ENCODE data around the gene IER3IP1. TPM values are rescaled to one million over a fixed set of nuclear protein-coding genes. Genes with fewer than 3 reads are reported as not detected.

The IER3IP1 gene
- total and polyA plus RNA-seq, 2 of the 13 experiments (the other 11 are each of a cell fraction or from before 2014, with no cell fraction given) = 18.7 to 26.1 TPM

- TF ChIP-seq PAXIP1 (CRISPR knock-in tag; conservative IDR thresholded peaks at IDR 0.05) (peak; percentile 17; the same call in 1 of the 2 replicates), CREBL2 (CRISPR knock-in tag; IDR thresholded peaks at IDR 0.05; ENCODE audit: borderline replicate concordance) (no peak), MIER2 (CRISPR knock-in tag; IDR thresholded peaks at IDR 0.05) (no peak; the same call in 1 of the 2 replicates), REST (IDR thresholded peaks at IDR 0.05; ENCODE audit: borderline replicate concordance in 1 of 2, low read depth in 1 of 2, low read length in 2 of 2) (no peak), ZNF652 (CRISPR knock-in tag; IDR thresholded peaks at IDR 0.05; ENCODE audit: borderline replicate concordance, low read depth) (no peak), CREM (IDR thresholded peaks at IDR 0.05) (no peak), CREM (CRISPR knock-in tag; IDR thresholded peaks at IDR 0.05) (no peak), ZNF552 (CRISPR knock-in tag; IDR thresholded peaks at IDR 0.05; ENCODE audit: borderline replicate concordance) (no peak), SMAD9 (CRISPR knock-in tag; IDR thresholded peaks at IDR 0.05) (no peak), ZKSCAN5 (CRISPR knock-in tag; IDR thresholded peaks at IDR 0.05) (0 out of 2 replicates have a peak, but pooled peaks have one; percentile 58), ZNF432 (CRISPR knock-in tag; IDR thresholded peaks at IDR 0.05; ENCODE audit: borderline replicate concordance) (no peak; the same call in 1 of the 2 replicates), ZNF383 (CRISPR knock-in tag; IDR thresholded peaks at IDR 0.05; ENCODE audit: borderline replicate concordance) (peak; percentile 53; the same call in 1 of the 2 replicates), PRPF4 (IDR thresholded peaks at IDR 0.05; ENCODE audit: low read depth, low read length, poor library complexity, severe bottlenecking) (no peak), SP4 (CRISPR knock-in tag; IDR thresholded peaks at IDR 0.05) (0 out of 2 replicates have a peak, but pooled peaks have one; percentile 31), AHR (CRISPR knock-in tag; IDR thresholded peaks at IDR 0.05) (no peak), SMAD1 (CRISPR knock-in tag; IDR thresholded peaks at IDR 0.05; ENCODE audit: borderline replicate concordance, low read depth) (0 out of 2 replicates have a peak, but pooled peaks have one; percentile 9), SOX13 (IDR thresholded peaks at IDR 0.05) (no peak), SOX13 (CRISPR knock-in tag; conservative IDR thresholded peaks at IDR 0.05 in 1 of 2, IDR thresholded peaks at IDR 0.05 in 1 of 2) (no peak), ZNF275 (CRISPR knock-in tag; IDR thresholded peaks at IDR 0.05; ENCODE audit: borderline replicate concordance) (no peak)
Measured at GRCh38 chr18:47149457-47150028, 26.6 kb downstream of the IER3IP1 start (continued).
